ENCODE results near the gene SKA3.
"Not testable (repeated sequence)": the region's sequence is repeated elsewhere in the genome, so short reads cannot be mapped to it uniquely, and the experiment has no call there.

SKA3 gene

GRCh38 chr13:21165606-21166005, 10.7 kb downstream of the SKA3 start:
- DNase-seq (ENCODE audit: low read depth): not testable (repeated sequence)

- no peak for DNase-seq (ENCODE audit: low read depth)
Measured at GRCh38 chr13:21164631-21165030, 11.7 kb downstream of the SKA3 start.

- no peak for DNase-seq (ENCODE audit: low read depth)
Measured at GRCh38 chr13:21152251-21152899, 24.0 kb downstream of the SKA3 start.

- no peak for DNase-seq (ENCODE audit: low read depth)
Measured at GRCh38 chr13:21150013-21150412, 26.3 kb downstream of the SKA3 start.

GRCh38 chr13:21149568-21149967, 26.8 kb downstream of the SKA3 start:
- no peak for DNase-seq (ENCODE audit: low read depth)

- no peak for DNase-seq (ENCODE audit: low read depth)
Measured at GRCh38 chr13:21148557-21149258, 27.6 kb downstream of the SKA3 start.

GRCh38 chr13:21147827-21148226, 28.5 kb downstream of the SKA3 start:
- no peak for DNase-seq (ENCODE audit: low read depth)

GRCh38 chr13:21142766-21143165, 33.6 kb downstream of the SKA3 start:
- no peak for DNase-seq (ENCODE audit: low read depth)

GRCh38 chr13:21139374-21139773, 37.0 kb downstream of the SKA3 start:
- DNase-seq (ENCODE audit: low read depth): no peak

- no peak for DNase-seq (ENCODE audit: low read depth)
Measured at GRCh38 chr13:21138561-21138960, 37.8 kb downstream of the SKA3 start.

GRCh38 chr13:21137696-21138095, 38.7 kb downstream of the SKA3 start:
- no peak for DNase-seq (ENCODE audit: low read depth)

GRCh38 chr13:21135833-21136232, 40.5 kb downstream of the SKA3 start:
- not testable (repeated sequence) for DNase-seq (ENCODE audit: low read depth)

- DNase-seq (ENCODE audit: low read depth): no peak
Measured at GRCh38 chr13:21134475-21134874, 41.9 kb downstream of the SKA3 start.

- no peak for DNase-seq (ENCODE audit: low read depth)
Measured at GRCh38 chr13:21133077-21133476, 43.3 kb downstream of the SKA3 start.

GRCh38 chr13:21130116-21130515, 46.2 kb downstream of the SKA3 start:
- DNase-seq (ENCODE audit: low read depth): no peak

- DNase-seq (ENCODE audit: low read depth): no peak
Measured at GRCh38 chr13:21124852-21125251, 51.5 kb downstream of the SKA3 start.

GRCh38 chr13:21123956-21124355, 52.4 kb downstream of the SKA3 start:
- no peak for DNase-seq (ENCODE audit: low read depth)

- no peak for DNase-seq (ENCODE audit: low read depth)
Measured at GRCh38 chr13:21121616-21122015, 54.7 kb downstream of the SKA3 start.

- no peak for DNase-seq (ENCODE audit: low read depth)
Measured at GRCh38 chr13:21120191-21120590, 56.2 kb downstream of the SKA3 start.

- DNase-seq (ENCODE audit: low read depth): no peak
Measured at GRCh38 chr13:21119526-21119925, 56.8 kb downstream of the SKA3 start.

- no peak for DNase-seq (ENCODE audit: low read depth)
Measured at GRCh38 chr13:21118180-21118579, 58.2 kb downstream of the SKA3 start.

GRCh38 chr13:21117104-21117809, 59.1 kb downstream of the SKA3 start:
- DNase-seq (ENCODE audit: low read depth): no peak

GRCh38 chr13:21116141-21116540, 60.2 kb downstream of the SKA3 start:
- no peak for DNase-seq (ENCODE audit: low read depth)

All from stimulated activated CD8-positive, alpha-beta memory T cell treated with anti-CD3 and anti-CD28 coated beads, Interleukin-15, amount 100 ng/mL, for 24 hours (primary cell).